ENCODE measurements around the gene SHROOM1. TPM values are rescaled to one million over a fixed set of nuclear protein-coding genes. Genes with fewer than 3 reads are reported as not detected.

The SHROOM1 gene
- total and polyA plus RNA-seq, 9 of the 15 experiments (the other 6 are each of a cell fraction or from before 2014, with no cell fraction given): 0.44 to 26.5 (median 11.9) TPM

DNA sequence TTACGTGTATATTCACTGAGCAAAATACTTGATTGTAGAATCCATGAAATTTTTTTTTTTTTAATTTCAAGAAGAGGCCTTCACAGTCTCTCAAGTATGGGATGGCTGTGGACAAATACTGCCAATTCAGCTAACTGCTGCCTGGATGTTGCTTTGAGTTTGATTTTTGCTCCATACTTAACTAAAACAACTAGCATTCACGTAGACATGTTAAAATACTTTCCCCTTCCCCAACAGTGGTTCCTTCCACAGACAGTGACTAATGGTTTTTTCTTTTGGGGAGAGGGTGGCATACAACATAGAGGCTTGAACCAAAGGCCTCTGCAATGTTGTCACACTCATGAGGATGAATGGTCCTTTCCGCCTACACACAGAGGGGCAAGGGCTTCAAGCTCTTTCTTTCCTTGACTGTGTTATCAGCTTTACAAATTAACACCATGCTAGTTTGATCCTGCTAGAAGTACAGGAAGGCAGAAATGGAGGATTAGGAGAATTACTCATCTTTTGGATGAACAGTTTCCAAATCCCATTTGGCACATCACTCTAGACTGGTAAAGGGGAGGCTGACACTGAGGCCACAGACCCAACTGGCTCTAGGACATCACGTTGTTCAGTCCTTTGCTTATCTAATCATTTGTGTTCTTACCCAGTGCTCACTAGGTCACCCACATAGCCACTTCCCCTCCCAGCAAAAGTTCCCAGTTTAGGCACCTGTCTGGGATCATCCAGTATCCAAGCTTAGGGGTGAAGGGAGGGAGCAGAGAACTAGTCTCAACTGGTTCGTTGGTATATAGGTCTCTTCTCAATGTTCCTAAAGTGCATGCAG lies 41.2 kb upstream of the SHROOM1 start (continued):
- TF ChIP-seq, protein P1, sequence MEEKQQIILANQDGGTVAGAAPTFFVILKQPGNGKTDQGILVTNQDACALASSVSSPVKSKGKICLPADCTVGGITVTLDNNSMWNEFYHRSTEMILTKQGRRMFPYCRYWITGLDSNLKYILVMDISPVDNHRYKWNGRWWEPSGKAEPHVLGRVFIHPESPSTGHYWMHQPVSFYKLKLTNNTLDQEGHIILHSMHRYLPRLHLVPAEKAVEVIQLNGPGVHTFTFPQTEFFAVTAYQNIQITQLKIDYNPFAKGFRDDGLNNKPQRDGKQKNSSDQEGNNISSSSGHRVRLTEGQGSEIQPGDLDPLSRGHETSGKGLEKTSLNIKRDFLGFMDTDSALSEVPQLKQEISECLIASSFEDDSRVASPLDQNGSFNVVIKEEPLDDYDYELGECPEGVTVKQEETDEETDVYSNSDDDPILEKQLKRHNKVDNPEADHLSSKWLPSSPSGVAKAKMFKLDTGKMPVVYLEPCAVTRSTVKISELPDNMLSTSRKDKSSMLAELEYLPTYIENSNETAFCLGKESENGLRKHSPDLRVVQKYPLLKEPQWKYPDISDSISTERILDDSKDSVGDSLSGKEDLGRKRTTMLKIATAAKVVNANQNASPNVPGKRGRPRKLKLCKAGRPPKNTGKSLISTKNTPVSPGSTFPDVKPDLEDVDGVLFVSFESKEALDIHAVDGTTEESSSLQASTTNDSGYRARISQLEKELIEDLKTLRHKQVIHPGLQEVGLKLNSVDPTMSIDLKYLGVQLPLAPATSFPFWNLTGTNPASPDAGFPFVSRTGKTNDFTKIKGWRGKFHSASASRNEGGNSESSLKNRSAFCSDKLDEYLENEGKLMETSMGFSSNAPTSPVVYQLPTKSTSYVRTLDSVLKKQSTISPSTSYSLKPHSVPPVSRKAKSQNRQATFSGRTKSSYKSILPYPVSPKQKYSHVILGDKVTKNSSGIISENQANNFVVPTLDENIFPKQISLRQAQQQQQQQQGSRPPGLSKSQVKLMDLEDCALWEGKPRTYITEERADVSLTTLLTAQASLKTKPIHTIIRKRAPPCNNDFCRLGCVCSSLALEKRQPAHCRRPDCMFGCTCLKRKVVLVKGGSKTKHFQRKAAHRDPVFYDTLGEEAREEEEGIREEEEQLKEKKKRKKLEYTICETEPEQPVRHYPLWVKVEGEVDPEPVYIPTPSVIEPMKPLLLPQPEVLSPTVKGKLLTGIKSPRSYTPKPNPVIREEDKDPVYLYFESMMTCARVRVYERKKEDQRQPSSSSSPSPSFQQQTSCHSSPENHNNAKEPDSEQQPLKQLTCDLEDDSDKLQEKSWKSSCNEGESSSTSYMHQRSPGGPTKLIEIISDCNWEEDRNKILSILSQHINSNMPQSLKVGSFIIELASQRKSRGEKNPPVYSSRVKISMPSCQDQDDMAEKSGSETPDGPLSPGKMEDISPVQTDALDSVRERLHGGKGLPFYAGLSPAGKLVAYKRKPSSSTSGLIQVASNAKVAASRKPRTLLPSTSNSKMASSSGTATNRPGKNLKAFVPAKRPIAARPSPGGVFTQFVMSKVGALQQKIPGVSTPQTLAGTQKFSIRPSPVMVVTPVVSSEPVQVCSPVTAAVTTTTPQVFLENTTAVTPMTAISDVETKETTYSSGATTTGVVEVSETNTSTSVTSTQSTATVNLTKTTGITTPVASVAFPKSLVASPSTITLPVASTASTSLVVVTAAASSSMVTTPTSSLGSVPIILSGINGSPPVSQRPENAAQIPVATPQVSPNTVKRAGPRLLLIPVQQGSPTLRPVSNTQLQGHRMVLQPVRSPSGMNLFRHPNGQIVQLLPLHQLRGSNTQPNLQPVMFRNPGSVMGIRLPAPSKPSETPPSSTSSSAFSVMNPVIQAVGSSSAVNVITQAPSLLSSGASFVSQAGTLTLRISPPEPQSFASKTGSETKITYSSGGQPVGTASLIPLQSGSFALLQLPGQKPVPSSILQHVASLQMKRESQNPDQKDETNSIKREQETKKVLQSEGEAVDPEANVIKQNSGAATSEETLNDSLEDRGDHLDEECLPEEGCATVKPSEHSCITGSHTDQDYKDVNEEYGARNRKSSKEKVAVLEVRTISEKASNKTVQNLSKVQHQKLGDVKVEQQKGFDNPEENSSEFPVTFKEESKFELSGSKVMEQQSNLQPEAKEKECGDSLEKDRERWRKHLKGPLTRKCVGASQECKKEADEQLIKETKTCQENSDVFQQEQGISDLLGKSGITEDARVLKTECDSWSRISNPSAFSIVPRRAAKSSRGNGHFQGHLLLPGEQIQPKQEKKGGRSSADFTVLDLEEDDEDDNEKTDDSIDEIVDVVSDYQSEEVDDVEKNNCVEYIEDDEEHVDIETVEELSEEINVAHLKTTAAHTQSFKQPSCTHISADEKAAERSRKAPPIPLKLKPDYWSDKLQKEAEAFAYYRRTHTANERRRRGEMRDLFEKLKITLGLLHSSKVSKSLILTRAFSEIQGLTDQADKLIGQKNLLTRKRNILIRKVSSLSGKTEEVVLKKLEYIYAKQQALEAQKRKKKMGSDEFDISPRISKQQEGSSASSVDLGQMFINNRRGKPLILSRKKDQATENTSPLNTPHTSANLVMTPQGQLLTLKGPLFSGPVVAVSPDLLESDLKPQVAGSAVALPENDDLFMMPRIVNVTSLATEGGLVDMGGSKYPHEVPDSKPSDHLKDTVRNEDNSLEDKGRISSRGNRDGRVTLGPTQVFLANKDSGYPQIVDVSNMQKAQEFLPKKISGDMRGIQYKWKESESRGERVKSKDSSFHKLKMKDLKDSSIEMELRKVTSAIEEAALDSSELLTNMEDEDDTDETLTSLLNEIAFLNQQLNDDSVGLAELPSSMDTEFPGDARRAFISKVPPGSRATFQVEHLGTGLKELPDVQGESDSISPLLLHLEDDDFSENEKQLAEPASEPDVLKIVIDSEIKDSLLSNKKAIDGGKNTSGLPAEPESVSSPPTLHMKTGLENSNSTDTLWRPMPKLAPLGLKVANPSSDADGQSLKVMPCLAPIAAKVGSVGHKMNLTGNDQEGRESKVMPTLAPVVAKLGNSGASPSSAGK (IDR thresholded peaks at IDR 0.05): no peak
- no peak for TF ChIP-seq MXI1 (IDR thresholded peaks at IDR 0.05; ENCODE audit: low read depth, low read length)
- no peak for TF ChIP-seq ARID1B (IDR thresholded peaks at IDR 0.05)
- TF ChIP-seq LARP7 (IDR thresholded peaks at IDR 0.05): no peak
- no peak for TF ChIP-seq MIER1 (IDR thresholded peaks at IDR 0.05; ENCODE audit: low read depth)
- TF ChIP-seq NFYB (IDR thresholded peaks at IDR 0.05; ENCODE audit: extremely low read depth, insufficient read length): no peak
- TF ChIP-seq SRSF9 (IDR thresholded peaks at IDR 0.05; ENCODE audit: borderline replicate concordance, low read depth, low read length): no peak
- no peak for TF ChIP-seq CTBP1 (IDR thresholded peaks at IDR 0.05; ENCODE audit: borderline replicate concordance)
- TF ChIP-seq, protein P2, sequence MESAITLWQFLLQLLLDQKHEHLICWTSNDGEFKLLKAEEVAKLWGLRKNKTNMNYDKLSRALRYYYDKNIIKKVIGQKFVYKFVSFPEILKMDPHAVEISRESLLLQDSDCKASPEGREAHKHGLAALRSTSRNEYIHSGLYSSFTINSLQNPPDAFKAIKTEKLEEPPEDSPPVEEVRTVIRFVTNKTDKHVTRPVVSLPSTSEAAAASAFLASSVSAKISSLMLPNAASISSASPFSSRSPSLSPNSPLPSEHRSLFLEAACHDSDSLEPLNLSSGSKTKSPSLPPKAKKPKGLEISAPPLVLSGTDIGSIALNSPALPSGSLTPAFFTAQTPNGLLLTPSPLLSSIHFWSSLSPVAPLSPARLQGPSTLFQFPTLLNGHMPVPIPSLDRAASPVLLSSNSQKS (CRISPR knock-in tag; IDR thresholded peaks at IDR 0.05): no peak
- TF ChIP-seq CBX5 (IDR thresholded peaks at IDR 0.05; ENCODE audit: borderline replicate concordance, low read depth): no peak
- TF ChIP-seq, protein P3, sequence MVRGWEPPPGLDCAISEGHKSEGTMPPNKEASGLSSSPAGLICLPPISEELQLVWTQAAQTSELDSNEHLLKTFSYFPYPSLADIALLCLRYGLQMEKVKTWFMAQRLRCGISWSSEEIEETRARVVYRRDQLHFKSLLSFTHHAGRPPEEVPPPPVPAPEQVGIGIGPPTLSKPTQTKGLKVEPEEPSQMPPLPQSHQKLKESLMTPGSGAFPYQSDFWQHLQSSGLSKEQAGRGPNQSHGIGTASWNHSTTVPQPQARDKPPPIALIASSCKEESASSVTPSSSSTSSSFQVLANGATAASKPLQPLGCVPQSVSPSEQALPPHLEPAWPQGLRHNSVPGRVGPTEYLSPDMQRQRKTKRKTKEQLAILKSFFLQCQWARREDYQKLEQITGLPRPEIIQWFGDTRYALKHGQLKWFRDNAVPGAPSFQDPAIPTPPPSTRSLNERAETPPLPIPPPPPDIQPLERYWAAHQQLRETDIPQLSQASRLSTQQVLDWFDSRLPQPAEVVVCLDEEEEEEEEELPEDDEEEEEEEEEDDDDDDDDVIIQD (CRISPR knock-in tag; IDR thresholded peaks at IDR 0.05): no peak
- TF ChIP-seq ETV5 (CRISPR knock-in tag; IDR thresholded peaks at IDR 0.05; ENCODE audit: low read depth): no peak
- no peak for TF ChIP-seq FUS (optimal IDR thresholded peaks at IDR 0.05; ENCODE audit: low read depth, low read length)
- TF ChIP-seq ZNF589 (CRISPR knock-in tag; IDR thresholded peaks at IDR 0.05; ENCODE audit: low read depth): no peak

Data from K562 (cell line).